ENCODE measurements around the gene TPX2.

Gene TPX2

DNA sequence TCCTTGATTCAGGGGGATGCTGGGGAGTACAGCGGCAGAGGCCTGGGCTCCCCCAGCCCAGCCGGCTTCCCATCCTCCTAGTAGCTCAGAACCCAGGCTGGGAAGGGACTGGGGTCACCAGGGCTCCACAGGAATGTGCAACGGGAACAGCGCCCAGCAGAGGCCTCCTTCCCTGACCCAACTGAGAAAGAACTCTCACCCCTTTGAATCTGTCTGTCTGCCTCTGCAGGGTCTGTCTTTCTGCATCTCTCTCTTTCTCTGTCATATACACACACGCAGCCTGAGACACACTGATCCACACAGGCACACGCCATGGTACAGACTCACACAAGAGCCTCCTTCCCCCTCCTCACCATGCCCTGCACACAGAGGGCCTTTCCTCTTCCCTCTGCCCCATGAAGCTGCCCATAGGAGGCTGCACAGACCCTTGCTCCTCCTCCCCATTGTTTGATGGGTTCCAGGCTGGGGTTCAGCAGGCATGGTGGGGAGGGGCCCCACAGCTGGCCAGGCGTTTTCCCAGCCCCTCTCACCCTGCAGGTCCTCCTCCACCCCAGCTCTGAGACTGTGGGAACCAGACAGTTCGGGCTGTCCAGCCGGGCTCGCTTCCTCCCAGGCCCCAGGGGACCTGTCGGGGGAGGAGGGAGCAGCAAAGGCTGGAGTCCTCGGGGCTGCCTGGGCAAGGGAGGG is 103.5 kb downstream of the TPX2 start:
- no peak for DNase-seq (ENCODE audit: low read depth, low spot score)
- no peak overlapping the region for H3K27ac ChIP-seq (ENCODE audit: low read length)

DNA sequence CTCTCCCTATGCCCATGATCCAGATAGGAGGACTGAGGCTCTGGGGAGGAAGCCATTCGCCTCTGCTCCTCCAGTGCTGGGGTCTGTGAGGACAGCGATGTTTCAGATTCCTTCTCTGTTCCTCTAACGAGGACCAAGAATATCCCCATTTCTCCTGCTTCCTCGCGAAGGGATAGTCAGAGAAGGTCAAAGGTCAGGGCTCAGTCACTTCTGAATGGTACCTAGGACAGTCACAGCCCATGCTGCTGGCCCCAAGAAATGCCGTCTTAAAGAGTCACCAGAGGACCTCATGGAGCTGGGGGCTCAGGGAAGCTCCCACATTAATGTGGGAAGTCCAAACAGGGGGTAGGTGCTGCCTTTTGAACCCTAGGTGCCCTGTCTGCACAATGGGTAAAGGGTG is 104.2 kb downstream of the TPX2 start:
- H3K4me1 ChIP-seq (ENCODE audit: control insufficient read depth, insufficient read depth, low read length) = peaks cover 8% of the 10 kb centered on the region
- no peaks in the 10 kb centered on the region for H3K9me3 ChIP-seq (ENCODE audit: control insufficient read depth, insufficient read depth, low read length)
- no peaks in the 10 kb centered on the region for H3K36me3 ChIP-seq (ENCODE audit: control insufficient read depth, insufficient read depth, low read length)
- H3K27me3 ChIP-seq (ENCODE audit: control insufficient read depth, insufficient read depth, low read length) = no peaks in the 10 kb centered on the region
- WGBS (ENCODE audit: insufficient coverage, insufficient read length) = no CpG with 5 or more reads among the region's 6 CpGs
- no peak overlapping the region for H3K4me3 ChIP-seq (ENCODE audit: low read length)
- DNase-seq (ENCODE audit: low read depth, low spot score) = no peak
- H3K27ac ChIP-seq (ENCODE audit: low read length) = no peak overlapping the region

More for the DNA sequence above, 103.5 kb downstream of the TPX2 start:
- Histone ChIP-seq H3K9me3 (ENCODE audit: control insufficient read depth, insufficient read depth, low read length) (no peaks in the 10 kb centered on the region), H3K4me3 (ENCODE audit: low read length) (no peak overlapping the region), H3K4me1 (ENCODE audit: control insufficient read depth, insufficient read depth, low read length) (peaks cover 8% of the 10 kb centered on the region), H3K36me3 (ENCODE audit: control insufficient read depth, insufficient read depth, low read length) (no peaks in the 10 kb centered on the region), H3K27me3 (ENCODE audit: control insufficient read depth, insufficient read depth, low read length) (no peaks in the 10 kb centered on the region)
- no CpG with 5 or more reads among the region's 12 CpGs for WGBS (ENCODE audit: insufficient coverage, insufficient read length)

DNA sequence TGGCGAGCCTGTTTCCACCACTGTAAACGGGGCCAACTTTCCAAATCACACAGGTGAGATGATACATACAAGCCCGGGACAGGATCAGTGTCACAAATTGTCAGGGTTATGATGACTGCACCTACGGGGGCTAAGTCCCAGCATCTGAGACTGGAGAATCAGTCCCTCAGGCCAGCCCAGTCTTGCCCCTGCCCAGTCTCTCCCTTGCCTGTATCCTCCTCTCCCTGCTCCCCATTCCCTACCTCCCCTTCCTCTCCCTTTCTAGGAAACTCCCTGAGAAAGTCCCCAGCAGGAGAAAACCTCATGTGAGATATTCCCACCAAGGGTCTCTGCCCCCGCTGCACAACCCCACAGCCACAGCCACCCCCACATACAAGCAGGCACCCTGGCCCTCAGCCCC is 104.8 kb downstream of the TPX2 start:
- Histone ChIP-seq H3K27me3 (ENCODE audit: control insufficient read depth, insufficient read depth, low read length) (peaks cover 1% of the 10 kb centered on the region; the same call in 1 of the 2 replicates), H3K9me3 (ENCODE audit: control insufficient read depth, insufficient read depth, low read length) (no peaks in the 10 kb centered on the region), H3K27ac (ENCODE audit: low read length) (no peak overlapping the region), H3K36me3 (ENCODE audit: control insufficient read depth, insufficient read depth, low read length) (no peaks in the 10 kb centered on the region), H3K4me3 (ENCODE audit: low read length) (no peak overlapping the region), H3K4me1 (ENCODE audit: control insufficient read depth, insufficient read depth, low read length) (peaks cover 8% of the 10 kb centered on the region)
- WGBS (ENCODE audit: insufficient coverage, insufficient read length) = no CpG with 5 or more reads among the region's 5 CpGs
- DNase-seq (ENCODE audit: low read depth, low spot score) = no peak

DNA sequence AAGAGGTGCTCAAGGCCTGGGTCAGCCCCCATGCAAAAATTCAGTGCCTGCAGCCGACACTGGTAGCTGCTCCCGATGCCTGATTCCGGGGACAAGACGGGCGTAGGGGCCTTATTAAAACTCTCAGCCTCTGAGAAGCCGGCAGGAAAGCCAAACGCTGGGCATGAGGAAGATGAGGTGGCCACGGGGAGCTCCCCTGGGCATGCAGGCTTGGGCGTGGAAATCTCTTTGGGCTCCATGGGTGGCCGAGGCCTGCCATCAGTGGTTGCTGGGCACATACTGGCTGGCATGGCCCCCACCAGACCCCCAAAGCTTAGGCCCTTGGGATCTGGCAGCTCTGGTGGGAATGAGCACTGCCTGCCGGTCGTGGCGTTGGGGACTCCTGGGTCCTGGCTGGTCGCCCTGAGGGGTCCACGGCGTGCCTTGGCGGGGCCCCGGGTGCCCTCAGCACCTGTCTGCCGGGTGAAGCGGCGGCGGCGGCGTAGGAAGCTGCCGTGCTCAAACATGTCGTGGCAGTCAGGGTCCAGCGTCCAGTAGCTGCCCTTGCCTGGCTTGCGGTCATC is 105.7 kb downstream of the TPX2 start:
- peaks cover 9% of the 10 kb centered on the region for H3K4me1 ChIP-seq (ENCODE audit: control insufficient read depth, insufficient read depth, low read length)
- no peaks in the 10 kb centered on the region for H3K9me3 ChIP-seq (ENCODE audit: control insufficient read depth, insufficient read depth, low read length)
- H3K27me3 ChIP-seq (ENCODE audit: control insufficient read depth, insufficient read depth, low read length) = peaks cover 3% of the 10 kb centered on the region; the same call in 1 of the 2 replicates
- no peak overlapping the region for H3K27ac ChIP-seq (ENCODE audit: low read length)
- H3K36me3 ChIP-seq (ENCODE audit: control insufficient read depth, insufficient read depth, low read length) = no peaks in the 10 kb centered on the region
- no peak overlapping the region for H3K4me3 ChIP-seq (ENCODE audit: low read length)
- DNase-seq (ENCODE audit: low read depth, low spot score) = no peak
- no CpG with 5 or more reads among the region's 28 CpGs for WGBS (ENCODE audit: insufficient coverage, insufficient read length)

DNA sequence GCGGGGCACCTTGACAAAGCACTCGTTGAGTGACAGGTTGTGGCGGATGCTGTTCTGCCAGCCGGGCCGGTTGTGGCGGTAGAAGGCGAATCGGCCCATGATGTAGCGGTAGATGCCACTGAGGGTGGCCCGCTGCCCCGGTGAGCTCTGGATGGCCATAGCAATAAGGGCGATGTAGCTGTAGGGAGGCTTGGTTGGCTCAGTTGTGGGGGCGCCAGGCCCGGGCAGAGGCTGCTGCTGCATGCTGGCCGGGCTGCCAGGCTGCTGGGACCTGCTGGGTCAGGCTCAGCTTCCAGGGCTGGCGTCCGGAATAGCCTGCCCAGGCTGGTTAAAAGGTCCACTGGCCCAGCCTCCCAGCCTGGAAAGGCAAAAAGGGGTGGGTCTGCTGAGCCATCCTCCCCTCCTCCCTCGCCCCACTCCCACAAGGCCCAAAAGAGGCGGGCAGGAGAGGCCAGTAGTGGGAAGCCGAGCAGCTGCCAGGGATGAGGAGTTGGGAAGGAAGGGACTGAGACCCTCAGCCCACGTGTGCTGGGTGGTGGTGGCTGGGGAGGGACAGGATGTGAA is 106.3 kb downstream of the TPX2 start, which contains the start of gene FOXS1:
Gene FOXS1 (minus strand): TSS at position 305 of the 564 bp plus-strand sequence. CDS start 62 bp downstream, at position 243.
- H3K27me3 ChIP-seq (ENCODE audit: control insufficient read depth, insufficient read depth, low read length) = peaks cover 3% of the 10 kb centered on the region; the same call in 1 of the 2 replicates
- H3K4me3 ChIP-seq (ENCODE audit: low read length) = no peak within 1 kb of the TSS
- H3K27ac ChIP-seq (ENCODE audit: low read length) = no peak within 1 kb of the TSS
- no peak for DNase-seq (ENCODE audit: low read depth, low spot score)
- WGBS (ENCODE audit: insufficient coverage, insufficient read length) = no CpG with 5 or more reads among the region's 21 CpGs
- no peaks in the 10 kb centered on the region for H3K36me3 ChIP-seq (ENCODE audit: control insufficient read depth, insufficient read depth, low read length)
- peaks cover 9% of the 10 kb centered on the region for H3K4me1 ChIP-seq (ENCODE audit: control insufficient read depth, insufficient read depth, low read length)
- no peaks in the 10 kb centered on the region for H3K9me3 ChIP-seq (ENCODE audit: control insufficient read depth, insufficient read depth, low read length)

DNA sequence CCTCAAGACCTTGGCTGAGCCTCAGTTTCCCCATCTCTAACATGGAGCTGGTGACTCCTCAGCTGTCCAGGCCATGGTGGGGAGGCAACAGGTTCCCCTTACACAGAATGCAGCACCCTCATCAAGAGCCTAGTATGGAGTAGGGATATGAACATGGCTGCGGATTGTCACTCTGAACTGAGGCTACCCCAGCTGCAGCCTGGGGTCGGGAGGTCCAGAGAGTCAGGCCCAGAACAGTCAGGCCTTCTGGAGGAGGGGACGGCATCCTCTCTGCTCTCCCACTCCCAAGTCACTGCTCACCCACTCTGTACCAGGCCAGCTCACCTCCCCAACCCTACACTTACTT is 107.7 kb downstream of the TPX2 start:
- Histone ChIP-seq H3K4me3 (ENCODE audit: low read length) (no peak overlapping the region), H3K27me3 (ENCODE audit: control insufficient read depth, insufficient read depth, low read length) (peaks cover 5% of the 10 kb centered on the region; the same call in 1 of the 2 replicates), H3K4me1 (ENCODE audit: control insufficient read depth, insufficient read depth, low read length) (peaks cover 8% of the 10 kb centered on the region), H3K9me3 (ENCODE audit: control insufficient read depth, insufficient read depth, low read length) (no peaks in the 10 kb centered on the region), H3K27ac (ENCODE audit: low read length) (no peak overlapping the region), H3K36me3 (ENCODE audit: control insufficient read depth, insufficient read depth, low read length) (no peaks in the 10 kb centered on the region)
- WGBS (ENCODE audit: insufficient coverage, insufficient read length) = no CpG with 5 or more reads among the region's 3 CpGs
- no peak for DNase-seq (ENCODE audit: low read depth, low spot score)

DNA sequence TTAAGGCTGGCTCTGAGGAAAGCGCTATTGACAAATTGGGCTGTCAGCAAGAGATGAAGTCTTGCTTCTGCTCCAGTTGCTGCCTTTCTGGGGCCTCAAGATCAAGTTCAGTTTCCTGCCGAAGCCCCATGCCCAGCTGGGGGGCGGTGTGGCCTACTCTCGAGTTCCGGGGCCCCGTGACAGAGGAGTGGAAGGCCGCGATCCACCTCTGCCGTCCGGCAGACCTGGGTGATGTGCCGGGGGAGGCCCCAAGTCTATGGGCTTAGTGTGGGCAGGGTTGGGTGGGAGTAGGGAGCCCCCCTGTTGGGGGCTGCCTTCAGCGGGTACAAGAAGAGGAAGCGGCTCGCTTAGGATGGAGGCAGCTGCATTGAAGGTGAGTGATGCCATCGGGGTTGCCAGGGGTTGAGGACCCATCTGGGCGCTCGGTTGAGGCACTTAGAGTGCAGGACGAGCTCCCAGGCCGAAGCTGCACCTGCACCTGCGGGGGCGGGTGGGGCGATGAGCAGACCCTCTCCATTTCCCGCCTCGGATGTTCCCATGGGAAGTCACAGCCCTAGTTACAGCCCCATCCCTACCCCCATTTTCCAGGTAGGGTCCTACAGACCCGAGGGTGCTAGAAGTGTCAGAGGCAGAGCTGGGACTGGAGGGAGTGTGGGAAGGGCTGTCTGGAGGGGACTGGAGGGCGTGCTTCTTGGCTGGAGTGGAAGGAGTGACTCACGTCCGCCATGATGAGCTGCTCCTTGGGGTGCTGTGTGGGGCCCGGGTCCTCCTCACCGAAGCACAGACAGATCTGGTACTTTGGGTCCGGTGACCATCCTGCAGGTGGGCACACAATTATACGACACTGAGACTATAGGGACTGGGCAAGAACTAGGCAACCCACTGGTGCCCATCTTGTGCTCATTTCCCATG is 109.3 kb downstream of the TPX2 start:
- H3K27ac ChIP-seq (ENCODE audit: low read length) = no peak overlapping the region
- H3K27me3 ChIP-seq (ENCODE audit: control insufficient read depth, insufficient read depth, low read length) = peaks cover 5% of the 10 kb centered on the region; the same call in 1 of the 2 replicates
- WGBS (ENCODE audit: insufficient coverage, insufficient read length) = no CpG with 5 or more reads among the region's 32 CpGs
- H3K9me3 ChIP-seq (ENCODE audit: control insufficient read depth, insufficient read depth, low read length) = no peaks in the 10 kb centered on the region
- H3K36me3 ChIP-seq (ENCODE audit: control insufficient read depth, insufficient read depth, low read length) = no peaks in the 10 kb centered on the region
- no peak overlapping the region for H3K4me3 ChIP-seq (ENCODE audit: low read length)
- peaks cover 2% of the 10 kb centered on the region; the same call in 1 of the 2 replicates for H3K4me1 ChIP-seq (ENCODE audit: control insufficient read depth, insufficient read depth, low read length)
- DNase-seq (ENCODE audit: low read depth, low spot score) = no peak

DNA sequence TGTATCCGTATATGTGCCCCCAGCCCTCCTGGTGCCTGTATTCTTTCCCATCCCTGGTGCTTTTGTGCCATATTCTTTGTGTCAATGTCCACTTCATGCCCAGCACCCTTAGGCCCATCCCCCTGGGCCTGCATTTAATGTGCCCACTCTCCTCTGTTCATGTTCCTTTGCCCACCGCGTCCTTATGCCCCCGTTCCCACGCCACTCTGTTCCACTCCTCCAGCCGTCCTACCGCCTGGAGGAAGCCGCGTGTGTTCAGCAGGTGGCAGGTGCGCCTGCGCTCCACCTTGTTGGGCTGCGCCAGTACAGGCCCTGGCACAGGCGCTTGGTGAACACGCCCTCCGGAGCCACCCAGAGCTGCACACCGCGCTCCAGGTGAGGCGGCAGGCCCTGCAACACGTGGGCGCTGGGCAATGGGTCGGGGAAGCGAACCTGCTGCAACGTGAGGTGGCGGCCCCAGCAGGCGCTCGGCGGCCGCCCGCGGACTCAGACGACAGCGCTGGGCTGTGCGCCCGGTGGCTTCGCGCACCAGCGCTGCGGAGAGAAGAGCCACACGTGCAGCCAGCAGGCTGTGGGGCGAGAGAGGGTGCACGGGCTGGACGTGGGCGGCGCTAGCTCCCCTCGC is 110.3 kb downstream of the TPX2 start:
- DNase-seq (ENCODE audit: low read depth, low spot score) = no peak
- no peak overlapping the region for H3K4me3 ChIP-seq (ENCODE audit: low read length)
- WGBS (ENCODE audit: insufficient coverage, insufficient read length) = no CpG with 5 or more reads among the region's 45 CpGs
- H3K36me3 ChIP-seq (ENCODE audit: control insufficient read depth, insufficient read depth, low read length) = no peaks in the 10 kb centered on the region
- H3K9me3 ChIP-seq (ENCODE audit: control insufficient read depth, insufficient read depth, low read length) = no peaks in the 10 kb centered on the region
- H3K27ac ChIP-seq (ENCODE audit: low read length) = no peak overlapping the region
- peaks cover 2% of the 10 kb centered on the region; the same call in 1 of the 2 replicates for H3K4me1 ChIP-seq (ENCODE audit: control insufficient read depth, insufficient read depth, low read length)
- peaks cover 5% of the 10 kb centered on the region; the same call in 1 of the 2 replicates for H3K27me3 ChIP-seq (ENCODE audit: control insufficient read depth, insufficient read depth, low read length)
